ENCODE results near the gene TTC14.

TTC14 gene

GRCh38 chr3:180640987-180641386 is 39.0 kb downstream of the TTC14 start:
- DNase-seq: no peak

- no peak for DNase-seq
These were observed 44.3 kb downstream of the TTC14 start for GRCh38 chr3:180646187-180646790.

GRCh38 chr3:180656406-180656805 is 54.4 kb downstream of the TTC14 start:
- no peak for DNase-seq

- DNase-seq: no peak
These were observed 55.1 kb downstream of the TTC14 start for GRCh38 chr3:180657094-180657493.

Data from activated CD4-positive, alpha-beta T cell treated with anti-CD3 and anti-CD28 coated beads for 1 hour (primary cell).